Right lobe of liver (tissue), 4 donors: ENCODE data around the gene PEF1.

Experiments
- CTCF ChIP-seq, 4 donors: fragments of 200-600 bp in 3 of 4; fragments of 450-650 bp in 1 of 4; IDR thresholded peaks; one replicate each; pipeline versions ENCODE4 v1.5.1 to v1.8.0; 2016 to 2022; ENCODE audit warnings: antibody characterized with exemption in 4 of 4, mild to moderate bottlenecking in 2 of 4
- POLR2A ChIP-seq: fragments of 450-650 bp; IDR thresholded peaks from one replicate; pipeline ENCODE4 v1.6.1; 2017; ENCODE audit warnings: antibody characterized with exemption, mild to moderate bottlenecking
- donor health status: DM: no; HTN: no; CAD: no.
- donor health status: DM: no; HTN: no; CAD: no.
- donor health status: DM: no; HTN: yes; CAD: no.

- TF ChIP-seq CTCF (IDR thresholded peaks at IDR 0.05): no peak
- TF ChIP-seq POLR2A: no peak
Measured at GRCh38 chr1:31667065-31667785, 22.5 kb upstream of the PEF1 start.
